Tibial artery (tissue), 4 donors: ENCODE data around the gene KIF16B.

Source experiments
- DNase-seq, 2 donors: peaks; one replicate each; pipeline ENCODE4 v3.0.0-alpha.2; 2019
- H3K27ac ChIP-seq, 2 donors: fragments of 200-600 bp; sonication (generic) in 1 of 2; 1 replicate in 1 of 2; 2 replicates in 1 of 2; pipeline ENCODE4 v1.5.1; 2018 to 2019; ENCODE audit warnings: mild to moderate bottlenecking in 1 of 2
- H3K27me3 ChIP-seq, 2 donors: fragments of 200-600 bp; sonication (generic) in 1 of 2; one replicate each; pipeline versions ENCODE4 v1.5.1 to v1.6.0; 2016 to 2019
- H3K36me3 ChIP-seq, 3 donors: fragments of 200-600 bp; sonication (generic) in 2 of 3; one replicate each; pipeline ENCODE4 v1.5.1; 2016 to 2019; ENCODE audit warnings: mild to moderate bottlenecking in 2 of 3
- H3K4me1 ChIP-seq, 4 donors: fragments of 200-600 bp; sonication (generic) in 2 of 4; 1 replicate in 3 of 4; 2 replicates in 1 of 4; pipeline ENCODE4 v1.5.1; 2016 to 2019
- H3K4me3 ChIP-seq, 2 donors: fragments of 200-600 bp; sonication (generic) in 1 of 2; 1 replicate in 1 of 2; 2 replicates in 1 of 2; pipeline ENCODE4 v1.5.1; 2018 to 2019; ENCODE audit warnings: mild to moderate bottlenecking in 2 of 2
- H3K9me3 ChIP-seq, 3 donors: fragments of 200-600 bp; sonication (generic) in 1 of 3; one replicate each; pipeline ENCODE4 v1.5.1; 2016 to 2019
- CTCF ChIP-seq, 2 experiments: fragments of 200-600 bp in 1 of 2; fragments of 450-650 bp in 1 of 2; IDR thresholded peaks; one replicate each; pipeline ENCODE4 v1.5.1; 2017 to 2019; ENCODE audit warnings: antibody characterized with exemption in 2 of 2, mild to moderate bottlenecking in 1 of 2, moderate library complexity in 1 of 2
- intact Hi-C: fragments of 100-400 bp; cut with DNase I; formaldehyde crosslinking; loops from one replicate; pipeline ENCODE4 v1.15.0; 2023; ENCODE audit warnings: low total_unique reads

KIF16B gene

DNA sequence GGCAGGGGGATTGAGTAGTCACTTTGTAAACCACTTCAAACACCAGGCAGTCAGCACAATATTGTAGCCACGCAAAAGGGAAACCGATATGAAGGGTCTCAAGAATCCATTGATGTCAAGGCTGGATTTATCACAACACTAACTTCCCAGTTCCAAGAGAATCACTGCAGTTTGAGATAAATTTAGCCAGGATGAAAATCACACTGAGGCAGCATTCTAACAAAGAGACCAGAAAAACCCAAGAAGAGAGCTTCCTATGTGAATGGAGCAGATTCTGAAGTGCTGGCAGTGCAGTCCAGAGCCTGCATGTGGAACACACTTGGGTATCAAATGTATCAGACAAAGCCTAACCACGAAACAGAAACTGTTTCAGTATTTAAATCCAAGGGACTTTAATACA is 84.6 kb downstream of the KIF16B start:
- TF ChIP-seq CTCF (IDR thresholded peaks at IDR 0.05): no peak
- Histone ChIP-seq H3K36me3 (peaks cover 0 to 45% (median 14%) of the 10 kb centered on the region in 3 donors), H3K27ac (no peak overlapping the region), H3K27me3 (no peaks in the 10 kb centered on the region), H3K9me3 (no peaks in the 10 kb centered on the region), H3K4me1 (no peaks in the 10 kb centered on the region), H3K4me3 (no peak overlapping the region)
- DNase-seq: no peak
- intact Hi-C loops: loop anchor here (5.0 kb wide), 1 partner anchor 426 kb away; no protein-coding TSS in a partner anchor

GRCh38 chr20:16488086-16488485 is 85.2 kb downstream of the KIF16B start:
- intact Hi-C loops: loop anchor here (5.0 kb wide), 1 partner anchor 426 kb away; no protein-coding TSS in a partner anchor
- H3K36me3 ChIP-seq: peaks cover 0 to 40% (median 14%) of the 10 kb centered on the region in 3 donors
- no peaks in the 10 kb centered on the region for H3K9me3 ChIP-seq
- no peak for DNase-seq
- no peak overlapping the region for H3K4me3 ChIP-seq
- no peaks in the 10 kb centered on the region for H3K27me3 ChIP-seq
- TF ChIP-seq CTCF (IDR thresholded peaks at IDR 0.05): no peak
- H3K27ac ChIP-seq: no peak overlapping the region
- H3K4me1 ChIP-seq: no peaks in the 10 kb centered on the region

- no peak for DNase-seq
- no peaks in the 10 kb centered on the region for H3K27me3 ChIP-seq
- no peak overlapping the region for H3K4me3 ChIP-seq
- H3K4me1 ChIP-seq: no peaks in the 10 kb centered on the region
- H3K27ac ChIP-seq: no peak overlapping the region
- intact Hi-C loops: loop anchor here (5.0 kb wide), 1 partner anchor 424 kb away; no protein-coding TSS in a partner anchor
- H3K36me3 ChIP-seq: peaks cover 0 to 33% (median 10%) of the 10 kb centered on the region in 3 donors
- H3K9me3 ChIP-seq: no peaks in the 10 kb centered on the region
- no peak for TF ChIP-seq CTCF (IDR thresholded peaks at IDR 0.05)
Measured at GRCh38 chr20:16486532-16486931, 86.7 kb downstream of the KIF16B start.

DNA sequence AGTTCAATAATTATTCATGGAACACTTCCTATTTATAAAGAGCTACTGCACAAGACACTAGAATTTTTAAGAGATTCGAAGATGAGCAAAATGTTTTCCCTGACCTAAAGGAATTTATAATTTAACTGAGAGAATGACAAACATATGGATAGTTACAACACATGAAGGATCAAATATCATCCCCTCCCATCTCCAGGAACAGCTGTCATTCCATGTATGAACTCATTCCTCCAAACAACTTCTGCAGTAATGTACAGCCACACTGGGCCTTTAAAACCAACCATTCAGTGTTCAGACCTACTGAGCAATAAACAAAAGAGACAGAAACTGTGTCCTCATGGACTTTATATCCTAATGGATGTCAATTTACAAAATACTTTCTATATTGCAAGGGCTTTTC is 87.8 kb downstream of the KIF16B start:
- DNase-seq: no peak
- no peak for TF ChIP-seq CTCF (IDR thresholded peaks at IDR 0.05)
- intact Hi-C loops: loop anchor here (5.0 kb wide), 1 partner anchor 423 kb away; no protein-coding TSS in a partner anchor
- no peak overlapping the region for H3K27ac ChIP-seq
- H3K36me3 ChIP-seq: peaks cover 0 to 28% (median 4%) of the 10 kb centered on the region in 3 donors
- no peak overlapping the region for H3K4me3 ChIP-seq
- H3K27me3 ChIP-seq: no peaks in the 10 kb centered on the region
- H3K9me3 ChIP-seq: no peaks in the 10 kb centered on the region
- no peaks in the 10 kb centered on the region for H3K4me1 ChIP-seq

- intact Hi-C loops: no loop called here
- Histone ChIP-seq H3K36me3 (peaks cover 0 to 13% (median 4%) of the 10 kb centered on the region in 3 donors), H3K27me3 (no peaks in the 10 kb centered on the region), H3K9me3 (no peaks in the 10 kb centered on the region), H3K27ac (no peak overlapping the region), H3K4me3 (no peak overlapping the region), H3K4me1 (no peaks in the 10 kb centered on the region)
- TF ChIP-seq CTCF (IDR thresholded peaks at IDR 0.05): no peak
- DNase-seq: no peak
Measured at GRCh38 chr20:16483024-16483423, 90.2 kb downstream of the KIF16B start.

- TF ChIP-seq CTCF (IDR thresholded peaks at IDR 0.05): no peak
Measured at GRCh38 chr20:16481977-16482376, 91.3 kb downstream of the KIF16B start.

More at GRCh38 chr20:16481977-16482376, 91.3 kb downstream of the KIF16B start:
- DNase-seq: no peak
- Histone ChIP-seq H3K9me3 (no peaks in the 10 kb centered on the region), H3K27ac (no peak overlapping the region), H3K27me3 (no peaks in the 10 kb centered on the region), H3K36me3 (peaks cover 0 to 15% (median 4%) of the 10 kb centered on the region in 3 donors), H3K4me3 (no peak overlapping the region), H3K4me1 (no peaks in the 10 kb centered on the region)
- intact Hi-C loops: no loop called here
